ENCODE measurements around the gene IGFBP3. TPM values are rescaled to one million over a fixed set of nuclear protein-coding genes. Genes with fewer than 3 reads are reported as not detected.

Gene IGFBP3
- total RNA-seq, 6 experiments from 2014 or later = 85.9 to 321 (median 183) TPM

- peaks cover 0 to 18% (median 6%) of the 10 kb centered on the region in 4 donors for H3K4me1 ChIP-seq
- H3K27me3 ChIP-seq = no peaks in the 10 kb centered on the region
- peak overlapping the region in 2 of 3 donors; percentile 14 to 59 for H3K4me3 ChIP-seq
- no peaks in the 10 kb centered on the region for H3K9me3 ChIP-seq
- ATAC-seq = peak; percentile 63 to 79 (median 66)
- WGBS (ENCODE audit: insufficient coverage, low coverage, low lambda C conversion rate, missing lambda C conversion rate) = 1% methylated on average over 13 of the region's 15 CpGs
- peak overlapping the region in 1 of 3 donors; percentile 3 for H3K27ac ChIP-seq
- intact Hi-C loops (cut with DNase I) = loop anchor here (5.0 to 10.0 kb wide), 2 partner anchors 435 to 1167 kb away; no protein-coding TSS in a partner anchor
- peaks cover 0 to 3% (median 0%) of the 10 kb centered on the region in 4 donors for H3K36me3 ChIP-seq
- DNase-seq = peak; percentile 78 to 84 (median 80)
- peak; percentile 78 to 97 (median 97) for TF ChIP-seq CTCF (IDR thresholded peaks at IDR 0.05)
- TF ChIP-seq POLR2A (IDR thresholded peaks at IDR 0.05) = no peak
Observed at GRCh38 chr7:45917658-45918057, 3.4 kb downstream of the IGFBP3 start.

GRCh38 chr7:45917064-45917463 is 4.0 kb downstream of the IGFBP3 start:
- TF ChIP-seq CTCF (IDR thresholded peaks at IDR 0.05) = no peak
- TF ChIP-seq POLR2A (IDR thresholded peaks at IDR 0.05) = no peak
- intact Hi-C loops (cut with DNase I) = loop anchor here (5.0 to 10.0 kb wide), 2 partner anchors 435 to 1168 kb away; no protein-coding TSS in a partner anchor
- H3K27me3 ChIP-seq = no peaks in the 10 kb centered on the region
- peaks cover 0 to 3% (median 0%) of the 10 kb centered on the region in 4 donors for H3K36me3 ChIP-seq
- 57% methylated on average over 13 of the region's 14 CpGs for WGBS (ENCODE audit: insufficient coverage, low coverage, low lambda C conversion rate, missing lambda C conversion rate)
- ATAC-seq (no peak), DNase-seq (no peak)
- H3K9me3 ChIP-seq = no peaks in the 10 kb centered on the region
- H3K27ac ChIP-seq = no peak overlapping the region
- H3K4me1 ChIP-seq = peaks cover 0 to 12% (median 6%) of the 10 kb centered on the region in 4 donors
- peak overlapping the region in 2 of 3 donors; percentile 8 for H3K4me3 ChIP-seq

- no peak for ATAC-seq
- Histone ChIP-seq H3K36me3 (peaks cover 0 to 3% (median 0%) of the 10 kb centered on the region in 4 donors), H3K4me1 (peaks cover 0 to 8% (median 0%) of the 10 kb centered on the region in 4 donors), H3K27me3 (no peaks in the 10 kb centered on the region), H3K27ac (no peak overlapping the region), H3K4me3 (no peak overlapping the region), H3K9me3 (no peaks in the 10 kb centered on the region)
- DNase-seq = no peak
- TF ChIP-seq POLR2A (IDR thresholded peaks at IDR 0.05) = no peak
- no peak for TF ChIP-seq CTCF (IDR thresholded peaks at IDR 0.05)
- WGBS (ENCODE audit: insufficient coverage, low coverage, low lambda C conversion rate, missing lambda C conversion rate) = 50% methylated on average over 1 of the region's 3 CpGs
- intact Hi-C loops (cut with DNase I) = loop anchor here (5.0 to 10.0 kb wide), 2 partner anchors 437 to 1169 kb away; no protein-coding TSS in a partner anchor
Observed at GRCh38 chr7:45915606-45916005, 5.5 kb downstream of the IGFBP3 start.

GRCh38 chr7:45914911-45915310 is 6.2 kb downstream of the IGFBP3 start:
- H3K27ac ChIP-seq = no peak overlapping the region
- H3K9me3 ChIP-seq = no peaks in the 10 kb centered on the region
- TF ChIP-seq POLR2A (IDR thresholded peaks at IDR 0.05) = no peak
- no peak for TF ChIP-seq CTCF (IDR thresholded peaks at IDR 0.05)
- DNase-seq (no peak), ATAC-seq (no peak)
- WGBS (ENCODE audit: insufficient coverage, low coverage, low lambda C conversion rate, missing lambda C conversion rate) = 90% methylated on average over 2 of the region's 12 CpGs
- intact Hi-C loops (cut with DNase I) = loop anchor here (5.0 to 10.0 kb wide), 2 partner anchors 437 to 1170 kb away; no protein-coding TSS in a partner anchor
- no peak overlapping the region for H3K4me3 ChIP-seq
- H3K27me3 ChIP-seq = no peaks in the 10 kb centered on the region
- peaks cover 0 to 3% (median 0%) of the 10 kb centered on the region in 4 donors for H3K36me3 ChIP-seq
- peaks cover 0 to 8% (median 0%) of the 10 kb centered on the region in 4 donors for H3K4me1 ChIP-seq

Data from right lobe of liver (tissue), 6 donors.